NT2/D1 (cell line): ENCODE measurements around the gene DGCR8.

Source experiments
- SUZ12 ChIP-seq: IDR thresholded peaks from 2 replicates; pipeline ENCODE4 v1.6.1; 2011; ENCODE audit not compliant: insufficient read length, insufficient read depth; ENCODE audit errors: extremely low read depth
- YY1 ChIP-seq: IDR thresholded peaks from 2 replicates; pipeline ENCODE4 v1.6.1; 2011; ENCODE audit not compliant: insufficient read length, insufficient read depth
- ZNF274 ChIP-seq: IDR thresholded peaks from 2 replicates; pipeline ENCODE4 v1.6.1; 2011; ENCODE audit warnings: mild to moderate bottlenecking, low read depth, low read length

- TF ChIP-seq SUZ12: no peak
- no peak for TF ChIP-seq YY1
- TF ChIP-seq ZNF274: no peak
Observed at GRCh38 chr22:20060700-20061480, 19.2 kb upstream of the DGCR8 start.
